ENCODE data around the gene CFAP90. TPM values are rescaled to one million over a fixed set of nuclear protein-coding genes. Genes with fewer than 3 reads are reported as not detected.

CFAP90 gene
- total RNA-seq, 8 experiments from 2014 or later, result 0.45 to 39.3 (median 1.2) TPM; not detected in 2

DNA sequence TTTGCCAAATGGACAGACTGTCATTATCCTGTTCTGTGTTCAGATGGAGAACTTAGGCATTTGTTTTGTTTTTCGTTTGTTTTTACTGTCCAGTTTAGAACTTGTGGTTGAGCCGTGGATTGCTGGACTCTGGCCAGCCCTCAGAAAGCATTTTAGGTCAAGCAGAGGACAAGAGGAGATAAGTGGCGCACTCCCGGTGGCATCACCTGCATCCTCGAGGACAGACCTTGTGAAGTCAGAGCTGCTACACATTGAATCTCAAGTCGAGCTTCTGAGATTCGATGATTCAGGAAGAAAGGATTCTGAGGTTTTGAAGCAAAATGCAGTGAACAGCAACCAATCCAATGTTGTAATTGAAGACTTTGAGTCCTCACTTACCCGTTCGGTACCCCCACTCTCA lies 26.9 kb upstream of the CFAP90 start:
- 67 to 100% (median 86%) methylated on average over 1 to 9 of the region's 9 CpGs; no CpG with 5 or more reads in 2 of the 10 experiments for WGBS, 10 experiments
- Histone ChIP-seq H3K4me1 (replicated peaks in 1 of 2) (no peaks in the 10 kb centered on the region), H3K4me3 (no peak overlapping the region), H3K27ac (no peak overlapping the region)
- in situ Hi-C loops (cut with MboI; ENCODE audit: low pct_unique_long_range_greater_than_20kb in 2 of 9, low sequenced_read_pairs in 9 of 9, unreplicated experiment in 9 of 9), result loop anchor here in 1 of 9 experiments (25.0 kb wide), 1 partner anchor 1334 kb away; no protein-coding TSS in a partner anchor
- no peak for ATAC-seq (replicated peaks in 6 of 8)

DNA sequence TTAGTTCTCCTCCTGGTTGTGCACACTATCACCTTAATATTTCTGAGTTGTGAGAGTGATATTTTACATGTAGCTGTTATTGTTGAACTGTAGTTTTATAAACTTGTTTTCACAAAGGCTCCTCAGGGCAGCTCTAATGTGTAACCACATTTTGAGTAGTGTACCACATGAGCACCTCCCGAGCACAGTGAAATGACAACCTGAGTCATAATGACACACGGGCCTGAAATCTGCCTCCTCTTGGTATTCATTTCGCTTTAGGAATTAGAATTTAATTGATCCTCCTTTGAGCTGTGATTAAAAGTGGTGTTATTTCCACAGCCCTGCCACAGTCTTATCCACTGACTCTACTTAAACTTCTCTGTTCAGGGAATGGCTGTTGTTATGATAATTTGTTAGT lies 25.9 kb upstream of the CFAP90 start:
- peak in 6 of 8 experiments; percentile 23 to 84 (median 48) for ATAC-seq (replicated peaks in 6 of 8)
- Histone ChIP-seq H3K4me1 (replicated peaks in 1 of 2) (no peaks in the 10 kb centered on the region), H3K4me3 (no peak overlapping the region), H3K27ac (no peak overlapping the region)
- WGBS, 10 experiments, result 0 to 89% (median 62%) methylated on average over 1 to 3 of the region's 3 CpGs; no CpG with 5 or more reads in 2 of the 10 experiments
- in situ Hi-C loops (cut with MboI; ENCODE audit: low pct_unique_long_range_greater_than_20kb in 2 of 9, low sequenced_read_pairs in 9 of 9, unreplicated experiment in 9 of 9), result loop anchor here in 1 of 9 experiments (25.0 kb wide), 1 partner anchor 1335 kb away; no protein-coding TSS in a partner anchor

DNA sequence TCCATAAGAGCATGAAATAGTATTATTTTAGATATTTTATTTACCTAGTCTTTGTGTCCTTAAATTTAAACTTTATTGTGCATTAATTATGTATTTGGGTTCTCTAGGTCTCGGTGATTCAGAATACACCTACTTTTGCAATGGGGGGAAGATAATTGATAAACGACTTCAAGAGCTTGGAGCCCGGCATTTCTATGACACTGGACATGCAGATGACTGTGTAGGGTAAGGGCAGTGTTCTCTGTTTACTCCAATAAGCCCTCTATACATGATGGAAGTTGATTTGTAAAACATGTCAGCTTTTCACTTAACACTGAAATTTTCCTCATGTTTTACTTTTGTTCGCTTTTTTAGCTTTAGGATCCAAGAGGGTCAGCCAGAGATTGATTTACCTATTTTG lies 24.2 kb upstream of the CFAP90 start:
- no peak overlapping the region for H3K27ac ChIP-seq
- no peak overlapping the region for H3K4me3 ChIP-seq
- WGBS, 10 experiments, result 72 to 100% (median 93%) methylated on average over 1 to 4 of the region's 4 CpGs; no CpG with 5 or more reads in 1 of the 10 experiments
- in situ Hi-C loops (cut with MboI; ENCODE audit: low pct_unique_long_range_greater_than_20kb in 2 of 9, low sequenced_read_pairs in 9 of 9, unreplicated experiment in 9 of 9), result loop anchor here in 1 of 9 experiments (25.0 kb wide), 1 partner anchor 1337 kb away; no protein-coding TSS in a partner anchor
- no peak for ATAC-seq (replicated peaks in 6 of 8)
- H3K4me1 ChIP-seq (replicated peaks in 1 of 2), result peaks cover 6 to 7% of the 10 kb centered on the region in 2 donors

DNA sequence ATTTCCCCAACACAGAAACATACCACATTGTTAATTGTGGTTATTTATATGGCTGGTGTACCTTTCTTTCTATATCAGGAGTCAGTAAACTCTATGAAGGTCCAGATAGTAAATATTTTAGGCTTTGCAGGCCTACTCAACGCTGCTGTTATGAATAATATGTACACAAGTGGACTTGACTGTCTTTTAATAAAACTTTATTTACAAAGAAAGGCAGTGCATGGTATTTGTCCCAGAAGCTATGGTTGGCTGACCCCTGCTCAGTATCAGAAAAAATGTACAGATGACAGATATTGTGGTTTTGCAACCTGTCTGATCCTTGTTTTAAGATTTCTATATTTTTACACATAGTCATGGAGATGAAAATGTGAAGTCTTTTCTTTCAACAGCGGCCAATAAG lies 23.7 kb upstream of the CFAP90 start:
- ATAC-seq (replicated peaks in 6 of 8), result no peak
- no peak overlapping the region for H3K4me3 ChIP-seq
- no peak overlapping the region for H3K27ac ChIP-seq
- peaks cover 7 to 11% of the 10 kb centered on the region in 2 donors for H3K4me1 ChIP-seq (replicated peaks in 1 of 2)
- in situ Hi-C loops (cut with MboI; ENCODE audit: low pct_unique_long_range_greater_than_20kb in 2 of 9, low sequenced_read_pairs in 9 of 9, unreplicated experiment in 9 of 9), result loop anchor here in 2 of 9 experiments (25.0 kb wide), 3 partner anchors 612 to 1338 kb away; no protein-coding TSS in a partner anchor
- 67 to 100% (median 100%) methylated on average over 1 to 2 of the region's 2 CpGs; no CpG with 5 or more reads in 1 of the 10 experiments for WGBS, 10 experiments

DNA sequence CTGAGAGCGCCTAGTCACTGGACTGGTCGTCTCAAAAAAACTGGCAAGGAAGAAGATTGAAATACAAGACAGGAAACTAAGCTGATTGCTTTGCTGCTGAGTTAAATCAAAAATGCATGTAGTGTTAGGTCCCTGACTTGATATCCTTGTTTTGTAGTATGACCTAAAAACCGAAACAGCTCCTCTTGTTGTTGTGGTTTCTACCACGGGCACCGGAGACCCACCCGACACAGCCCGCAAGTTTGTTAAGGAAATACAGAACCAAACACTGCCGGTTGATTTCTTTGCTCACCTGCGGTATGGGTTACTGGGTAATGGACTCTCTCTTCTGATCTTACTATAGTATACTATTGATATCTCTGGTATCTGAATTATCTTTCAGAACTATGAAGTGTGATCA lies 22.3 kb upstream of the CFAP90 start:
- ATAC-seq (replicated peaks in 6 of 8), result no peak
- in situ Hi-C loops (cut with MboI; ENCODE audit: low pct_unique_long_range_greater_than_20kb in 2 of 9, low sequenced_read_pairs in 9 of 9, unreplicated experiment in 9 of 9), result loop anchor here in 2 of 9 experiments (25.0 kb wide), 2 partner anchors 611 to 1086 kb away; no protein-coding TSS in a partner anchor
- H3K4me3 ChIP-seq, result no peak overlapping the region
- 79 to 100% (median 96%) methylated on average over 1 to 9 of the region's 9 CpGs for WGBS, 10 experiments
- peaks cover 7 to 11% of the 10 kb centered on the region in 2 donors for H3K4me1 ChIP-seq (replicated peaks in 1 of 2)
- no peak overlapping the region for H3K27ac ChIP-seq

DNA sequence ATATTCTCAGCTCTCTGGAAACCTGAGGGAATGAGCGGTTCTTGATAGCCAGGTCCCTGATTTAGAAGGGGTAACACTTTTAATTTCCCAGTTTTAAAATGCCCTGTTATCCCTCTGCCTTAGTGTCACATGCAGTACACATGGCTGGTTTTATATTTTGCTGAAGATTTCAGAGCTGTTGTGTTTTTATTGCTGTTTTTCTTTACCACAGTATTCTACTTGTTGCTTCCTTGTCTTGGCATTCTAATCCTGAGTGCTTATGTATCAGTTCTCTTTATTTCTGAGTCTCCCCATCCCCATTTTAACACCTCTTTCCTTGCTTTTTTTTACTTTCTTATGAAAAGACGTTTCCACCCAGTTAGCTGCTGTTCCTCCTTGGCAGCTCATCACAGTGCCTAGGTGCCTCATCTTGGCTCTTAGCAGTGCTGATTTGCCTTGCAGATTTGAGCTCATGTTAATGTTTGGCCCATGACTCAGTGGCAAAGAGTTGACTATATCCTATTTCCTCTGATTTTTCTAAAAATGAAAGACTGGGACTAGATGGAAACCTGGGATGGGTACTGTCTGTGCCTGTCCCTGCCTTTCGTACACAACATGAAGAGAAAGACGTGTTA lies 21.7 kb upstream of the CFAP90 start:
- WGBS, 10 experiments, result 48 to 89% (median 75%) methylated on average over 2 to 4 of the region's 4 CpGs; no CpG with 5 or more reads in 1 of the 10 experiments
- no peak overlapping the region for H3K27ac ChIP-seq
- in situ Hi-C loops (cut with MboI; ENCODE audit: low pct_unique_long_range_greater_than_20kb in 2 of 9, low sequenced_read_pairs in 9 of 9, unreplicated experiment in 9 of 9), result loop anchor here in 2 of 9 experiments (25.0 kb wide), 2 partner anchors 610 to 1085 kb away; no protein-coding TSS in a partner anchor
- peak in 2 of 8 experiments; percentile 20 to 47 for ATAC-seq (replicated peaks in 6 of 8)
- H3K4me1 ChIP-seq (replicated peaks in 1 of 2), result peaks cover 9 to 15% of the 10 kb centered on the region in 2 donors
- H3K4me3 ChIP-seq, result no peak overlapping the region

DNA sequence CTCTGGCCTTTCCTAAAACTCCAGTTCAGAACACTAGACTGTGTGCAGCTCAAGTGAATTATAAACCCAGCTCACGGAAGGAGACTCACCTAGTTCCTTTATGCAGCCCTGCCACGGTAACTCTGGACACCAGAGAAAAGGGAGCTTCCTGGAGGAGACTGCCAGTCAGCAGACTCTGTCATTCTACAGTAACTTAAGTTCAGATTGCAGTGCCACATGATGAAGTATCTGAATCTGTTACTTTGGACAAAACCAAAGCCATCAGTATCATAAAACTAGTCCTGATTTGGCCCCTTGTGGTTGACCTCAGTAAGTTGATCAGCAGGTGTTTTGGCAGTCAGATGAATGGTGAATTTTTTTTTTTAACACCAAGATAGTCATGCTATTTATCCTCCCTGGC lies 20.7 kb upstream of the CFAP90 start:
- Histone ChIP-seq H3K4me1 (replicated peaks in 1 of 2) (peaks cover 11 to 19% of the 10 kb centered on the region in 2 donors), H3K4me3 (no peak overlapping the region), H3K27ac (no peak overlapping the region)
- in situ Hi-C loops (cut with MboI; ENCODE audit: low pct_unique_long_range_greater_than_20kb in 2 of 9, low sequenced_read_pairs in 9 of 9, unreplicated experiment in 9 of 9), result loop anchor here in 2 of 9 experiments (25.0 kb wide), 2 partner anchors 609 to 1084 kb away; no protein-coding TSS in a partner anchor
- ATAC-seq (replicated peaks in 6 of 8), result no peak
- WGBS, 10 experiments, result 60 to 100% (median 100%) methylated on average over 1 to 2 of the region's 2 CpGs; no CpG with 5 or more reads in 5 of the 10 experiments

DNA sequence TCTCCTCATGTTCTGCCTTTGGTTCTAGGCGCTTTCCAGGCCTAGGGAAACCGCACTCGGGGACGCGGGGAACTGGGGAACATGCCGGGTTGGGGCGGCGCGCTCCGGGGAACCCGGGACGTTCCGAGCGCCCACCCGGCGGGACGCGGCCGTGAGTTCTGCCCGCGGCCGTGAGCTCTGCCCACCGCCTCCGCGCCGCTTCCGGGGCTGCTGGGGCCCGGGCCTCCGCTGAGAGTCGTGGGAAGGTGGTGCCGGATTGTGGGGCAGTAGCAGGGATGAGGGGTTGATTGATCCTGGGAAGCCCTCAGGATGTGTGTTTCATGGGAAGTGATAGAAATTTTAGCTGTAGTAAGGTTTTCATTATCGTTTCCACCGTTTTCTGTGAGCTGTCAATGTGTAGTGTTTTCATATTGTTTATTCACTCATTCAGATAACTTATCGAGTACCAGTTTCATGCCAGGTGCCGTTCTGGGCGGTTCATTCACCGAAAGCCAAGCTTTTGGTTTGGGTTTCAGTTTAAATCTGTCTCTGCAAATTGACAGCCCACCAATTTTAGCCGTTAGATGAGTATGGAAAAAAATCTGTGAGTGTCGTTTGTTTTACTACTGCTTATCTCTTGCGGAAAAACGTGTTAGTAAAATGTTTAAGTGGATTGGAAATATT lies 18.7 kb upstream of the CFAP90 start:
- H3K27ac ChIP-seq, result peak overlapping the region; percentile 55 to 71
- 0 to 11% (median 7%) methylated on average over 3 to 10 of the region's 41 CpGs for WGBS, 10 experiments
- H3K4me1 ChIP-seq (replicated peaks in 1 of 2), result peaks cover 11 to 19% of the 10 kb centered on the region in 2 donors
- H3K4me3 ChIP-seq, result peak overlapping the region; percentile 84 to 100 (median 96)
- peak in 4 of 8 experiments; percentile 23 to 39 (median 36) for ATAC-seq (replicated peaks in 6 of 8)
- in situ Hi-C loops (cut with MboI; ENCODE audit: low pct_unique_long_range_greater_than_20kb in 2 of 9, low sequenced_read_pairs in 9 of 9, unreplicated experiment in 9 of 9), result loop anchor here in 2 of 9 experiments (25.0 kb wide), 2 partner anchors 607 to 1082 kb away; no protein-coding TSS in a partner anchor

DNA sequence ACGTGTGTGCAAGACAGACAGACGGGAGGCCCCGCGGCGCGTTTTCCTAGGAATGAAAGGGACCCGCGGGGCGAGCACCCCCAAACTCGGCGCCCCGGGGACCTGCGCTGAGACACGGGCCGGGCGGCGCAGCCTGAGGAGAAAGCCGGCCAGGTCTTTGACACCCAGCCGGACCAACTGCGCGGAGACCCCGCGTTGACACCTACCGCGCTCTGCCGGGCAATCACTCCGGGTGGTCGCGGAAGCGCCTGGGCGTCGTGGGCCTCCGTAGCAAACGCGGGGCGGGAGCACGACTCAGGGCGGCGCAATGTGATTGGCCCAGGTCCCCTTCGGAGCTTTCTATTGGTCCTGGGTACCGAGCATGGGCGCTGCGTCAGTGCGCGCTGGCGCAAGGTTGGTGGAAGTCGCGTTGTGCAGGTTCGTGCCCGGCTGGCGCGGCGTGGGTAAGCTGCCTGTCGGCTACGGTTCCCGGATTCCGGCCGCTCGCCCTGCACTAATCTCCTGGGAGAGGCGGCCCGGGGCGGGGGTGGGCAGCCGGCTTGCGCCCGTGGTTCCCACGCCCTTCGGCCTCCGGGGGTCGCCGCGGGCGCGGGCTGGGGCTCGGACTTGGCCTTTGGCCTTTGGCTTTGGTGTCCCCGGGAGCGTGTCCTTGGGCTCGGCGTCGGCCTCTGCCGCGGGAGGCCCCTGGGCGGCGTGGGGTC lies 18.0 kb upstream of the CFAP90 start, which contains the start of the genes FASTKD3 and MTRR:
FASTKD3 (minus strand) TSS at position 259 of the 701 bp plus-strand sequence. CDS start 948 bp downstream, outside the sequence.
MTRR (plus strand) TSS at position 376 of the 701 bp plus-strand sequence. CDS start 1,647 bp downstream, outside the sequence.
- H3K4me1 ChIP-seq (replicated peaks in 1 of 2), result peaks cover 11 to 19% of the 10 kb centered on the region in 2 donors
- H3K4me3 ChIP-seq, result peak within 1 kb of the TSS; percentile 84 to 100 (median 96)
- peak; percentile 93 to 100 (median 99) for ATAC-seq (replicated peaks in 6 of 8)
- 0 to 3% (median 0%) methylated on average over 1 to 23 of the region's 83 CpGs; no CpG with 5 or more reads in 4 of the 10 experiments for WGBS, 10 experiments
- H3K27ac ChIP-seq, result peak within 1 kb of the TSS; percentile 55 to 71
- in situ Hi-C loops (cut with MboI; ENCODE audit: low pct_unique_long_range_greater_than_20kb in 2 of 9, low sequenced_read_pairs in 9 of 9, unreplicated experiment in 9 of 9), result loop anchor here in 2 of 9 experiments (25.0 kb wide), 2 partner anchors 607 to 1082 kb away; no protein-coding TSS in a partner anchor

DNA sequence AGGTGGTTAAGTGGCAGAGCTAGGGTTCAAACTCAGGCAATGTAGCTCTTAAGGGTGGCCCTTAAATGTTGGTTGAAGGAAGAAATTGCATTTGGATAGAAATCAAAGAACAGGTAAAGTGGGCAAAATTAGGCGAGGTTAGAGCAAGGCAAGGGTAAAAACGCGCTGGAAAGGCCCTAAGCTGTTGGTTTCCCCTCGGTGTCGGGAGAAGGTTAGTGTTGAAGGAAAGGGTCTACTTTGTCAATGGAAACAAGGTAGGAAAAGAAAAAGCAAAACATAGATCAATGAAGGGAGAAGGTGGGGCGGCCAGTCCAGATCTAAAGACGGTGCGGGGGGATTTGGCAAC lies 17.5 kb upstream of the CFAP90 start:
- Histone ChIP-seq H3K27ac (peak overlapping the region in 1 of 2 donors; percentile 64), H3K4me1 (replicated peaks in 1 of 2) (peaks cover 11 to 19% of the 10 kb centered on the region in 2 donors), H3K4me3 (peak overlapping the region; percentile 84 to 100 (median 96))
- in situ Hi-C loops (cut with MboI; ENCODE audit: low pct_unique_long_range_greater_than_20kb in 2 of 9, low sequenced_read_pairs in 9 of 9, unreplicated experiment in 9 of 9), result loop anchor here in 2 of 9 experiments (25.0 kb wide), 2 partner anchors 606 to 1081 kb away; no protein-coding TSS in a partner anchor
- ATAC-seq (replicated peaks in 6 of 8), result peak in 3 of 8 experiments; percentile 3 to 11 (median 11)
- WGBS, 10 experiments, result 0% methylated on average over 1 to 8 of the region's 8 CpGs; no CpG with 5 or more reads in 2 of the 10 experiments

DNA sequence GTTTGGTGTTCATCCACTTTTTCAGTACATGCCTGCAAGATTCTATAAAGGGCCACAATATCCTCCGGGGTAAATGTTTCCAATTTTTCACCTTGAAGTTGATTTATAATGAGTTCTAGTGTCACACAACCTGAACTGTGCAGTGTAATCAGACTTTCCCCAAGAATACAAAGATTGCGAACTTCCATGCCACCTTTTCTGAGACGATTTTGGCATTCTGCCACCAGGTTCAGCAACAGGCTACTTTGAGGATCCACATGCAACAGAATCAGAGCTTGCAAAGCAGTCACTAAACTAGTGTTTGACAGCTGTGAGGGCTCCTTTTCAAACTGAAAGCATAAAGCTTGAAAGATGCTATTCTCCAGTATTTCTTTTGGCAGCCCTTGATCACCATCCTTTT lies 16.3 kb upstream of the CFAP90 start:
- ATAC-seq (replicated peaks in 6 of 8), result no peak
- in situ Hi-C loops (cut with MboI; ENCODE audit: low pct_unique_long_range_greater_than_20kb in 2 of 9, low sequenced_read_pairs in 9 of 9, unreplicated experiment in 9 of 9), result loop anchor here in 2 of 9 experiments (25.0 kb wide), 2 partner anchors 605 to 1080 kb away; no protein-coding TSS in a partner anchor
- Histone ChIP-seq H3K4me1 (replicated peaks in 1 of 2) (peaks cover 11 to 19% of the 10 kb centered on the region in 2 donors), H3K4me3 (no peak overlapping the region), H3K27ac (no peak overlapping the region)
- 40 to 100% (median 83%) methylated on average over 1 to 3 of the region's 3 CpGs; no CpG with 5 or more reads in 1 of the 10 experiments for whole genome bisulfite sequencing, 10 experiments

DNA sequence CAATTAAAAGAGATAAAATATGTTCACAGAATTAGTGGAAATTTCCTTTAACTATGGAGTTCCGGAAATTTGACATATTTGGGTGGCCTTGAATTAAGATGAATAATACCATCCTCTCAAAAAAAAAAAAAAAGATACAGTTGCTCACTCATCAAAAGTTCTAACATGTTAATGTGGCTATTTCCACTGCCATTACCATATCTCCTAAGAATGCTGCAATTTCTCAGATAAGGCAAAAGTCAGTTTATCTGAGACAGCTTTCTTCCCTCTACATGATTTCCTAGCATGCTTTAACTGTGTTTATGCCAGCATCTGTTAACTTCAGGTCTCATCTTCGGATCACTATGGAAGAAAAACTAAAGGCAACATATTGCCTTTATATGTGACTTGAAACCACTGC lies 15.3 kb upstream of the CFAP90 start:
- in situ Hi-C loops (cut with MboI; ENCODE audit: low pct_unique_long_range_greater_than_20kb in 2 of 9, low sequenced_read_pairs in 9 of 9, unreplicated experiment in 9 of 9), result loop anchor here in 2 of 9 experiments (25.0 kb wide), 2 partner anchors 604 to 1079 kb away; no protein-coding TSS in a partner anchor
- H3K27ac ChIP-seq, result no peak overlapping the region
- H3K4me1 ChIP-seq (replicated peaks in 1 of 2), result peaks cover 11 to 19% of the 10 kb centered on the region in 2 donors
- 67 to 100% (median 100%) methylated on average over 1 to 2 of the region's 2 CpGs for WGBS, 10 experiments
- H3K4me3 ChIP-seq, result no peak overlapping the region
- ATAC-seq (replicated peaks in 6 of 8), result no peak
